ENCODE data around the gene MAN1A1.
"Not testable (repeated sequence)": the region's sequence is repeated elsewhere in the genome, so short reads cannot be mapped to it uniquely, and the experiment has no call there.

Gene MAN1A1

GRCh38 chr6:119297049-119297448 is 52.5 kb downstream of the MAN1A1 start:
- no peak for DNase-seq

- no peak for DNase-seq
These were observed 53.2 kb downstream of the MAN1A1 start for GRCh38 chr6:119296036-119297035.

DNA sequence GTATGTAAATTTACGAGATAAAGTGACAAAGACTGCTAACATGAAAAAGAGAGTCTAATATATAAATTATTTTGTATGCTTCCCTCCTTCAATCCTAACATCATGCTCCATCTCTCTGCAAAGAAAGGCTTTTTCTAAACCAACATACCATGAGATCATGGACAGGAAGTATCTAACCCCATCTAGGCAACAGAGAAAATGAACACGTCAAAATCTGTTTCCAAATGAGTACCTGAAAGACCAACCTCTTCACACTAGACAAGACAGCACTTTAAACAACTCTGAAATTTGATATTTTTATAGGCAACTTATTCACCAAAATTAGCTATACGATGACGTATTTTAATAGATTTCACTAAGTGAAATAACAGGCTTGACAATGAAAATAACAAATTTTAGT is 54.6 kb downstream of the MAN1A1 start:
- DNase-seq: no peak

DNA sequence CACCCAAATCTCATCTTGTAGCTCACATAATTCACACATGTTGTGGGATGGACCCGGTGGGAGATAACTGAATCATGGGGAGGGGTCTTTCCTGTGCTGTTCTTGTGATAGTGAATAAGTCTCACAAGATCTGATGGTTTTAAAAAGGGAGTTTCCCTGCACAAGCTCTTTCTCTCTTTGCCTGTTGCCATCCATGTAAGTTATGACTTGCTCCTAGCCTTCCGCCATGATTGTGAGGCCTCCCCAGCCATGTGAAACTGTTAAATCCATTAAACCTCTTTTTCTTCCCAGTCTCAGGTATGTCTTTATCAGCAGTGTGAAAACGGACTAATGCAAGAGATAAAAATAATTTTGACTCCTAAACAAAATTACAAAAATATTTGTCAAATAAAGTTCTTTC is 58.5 kb downstream of the MAN1A1 start:
- not testable (repeated sequence) for DNase-seq

DNA sequence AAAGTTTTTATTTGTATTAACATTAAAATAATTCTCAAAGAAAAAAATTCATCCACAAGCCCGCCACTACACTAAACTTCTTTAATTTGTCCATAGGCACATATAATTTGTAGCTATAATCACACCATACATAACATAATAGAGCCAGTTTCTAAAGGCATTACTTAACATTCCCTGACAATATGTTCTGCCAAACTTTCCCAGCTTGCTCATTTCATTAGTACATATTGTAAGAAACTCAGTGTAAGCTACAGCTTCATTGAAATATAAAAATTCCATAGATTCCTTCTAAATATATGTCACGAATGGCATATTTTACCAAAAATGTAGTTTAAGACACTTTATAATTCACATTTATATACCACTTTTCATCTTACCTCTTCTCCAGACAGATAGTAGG is 59.3 kb downstream of the MAN1A1 start:
- no peak for DNase-seq

DNA sequence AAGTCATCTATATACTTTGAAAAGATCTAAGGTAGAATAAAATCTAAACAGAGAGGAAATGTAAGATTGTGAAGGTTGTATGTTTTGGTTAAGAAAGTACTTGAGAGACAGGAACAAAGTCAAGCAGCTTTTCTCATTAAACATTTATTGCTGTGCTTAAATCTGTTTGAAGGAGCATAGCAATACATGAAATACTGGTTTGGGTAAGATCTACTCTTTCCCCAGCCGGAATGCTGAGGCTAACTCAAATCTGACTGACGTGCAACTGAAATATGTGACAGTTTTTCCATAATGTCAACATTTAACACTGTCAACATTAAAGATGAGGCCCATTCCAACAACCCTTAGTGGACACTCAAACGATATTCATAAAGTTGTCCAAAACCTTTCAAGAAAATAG is 59.9 kb downstream of the MAN1A1 start:
- DNase-seq: no peak

GRCh38 chr6:119285908-119286625 is 63.5 kb downstream of the MAN1A1 start:
- DNase-seq: no peak

DNA sequence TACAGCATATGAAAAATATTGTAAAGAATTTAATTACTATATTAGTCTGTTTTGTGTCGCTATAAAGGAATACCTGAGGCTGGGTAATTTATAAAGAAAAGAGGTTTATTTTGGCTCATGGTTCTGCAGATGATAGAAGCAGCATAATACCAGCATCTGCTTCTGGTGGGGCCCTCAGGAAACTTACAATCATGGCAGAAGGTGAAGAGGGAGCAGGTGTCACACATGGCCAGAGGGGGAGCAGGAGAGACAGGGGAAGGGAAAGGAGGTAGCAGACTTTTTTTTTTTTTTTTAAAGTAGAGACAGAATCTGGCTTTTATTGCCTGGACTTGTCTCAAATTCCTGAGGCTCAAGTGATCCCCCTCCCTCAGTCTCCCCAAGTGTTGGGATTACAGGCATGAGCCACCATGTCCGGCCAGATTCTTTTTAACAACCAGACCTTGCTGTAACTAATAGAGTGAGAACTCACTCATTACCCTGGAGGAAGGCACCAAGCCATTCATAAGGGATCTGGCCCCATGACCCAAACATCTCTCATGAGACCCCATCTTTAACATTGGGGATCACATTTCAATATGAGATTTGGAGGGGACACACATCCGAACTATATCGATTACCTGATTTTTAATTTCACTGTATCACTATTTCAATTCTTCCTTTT is 64.6 kb downstream of the MAN1A1 start:
- DNase-seq: peak; percentile 4

DNA sequence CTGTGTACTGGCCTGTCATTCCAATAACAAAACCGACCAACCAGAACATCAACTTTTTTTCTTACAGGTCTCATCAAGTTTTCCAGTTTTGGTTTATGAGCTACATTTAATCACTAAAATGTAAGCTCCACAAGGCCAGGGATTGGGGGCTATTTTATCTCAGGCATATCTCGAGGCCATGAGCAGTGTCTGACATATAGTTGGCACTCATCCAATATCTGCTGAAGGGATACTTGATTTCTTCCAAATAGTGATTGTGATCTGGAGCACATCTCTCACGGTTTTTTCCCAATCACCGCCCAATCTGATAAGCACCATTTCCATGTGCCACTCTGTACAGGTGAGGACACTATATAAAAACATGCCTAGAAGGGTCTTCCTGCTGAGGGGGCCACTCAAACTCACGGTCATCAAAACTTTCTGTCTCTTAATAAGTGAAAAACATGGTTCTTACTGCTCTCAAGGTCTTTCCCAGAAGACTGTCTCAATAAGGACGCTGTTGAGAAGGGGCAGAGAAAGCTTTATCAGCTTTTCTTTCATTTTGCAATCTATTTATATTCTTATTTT is 65.5 kb downstream of the MAN1A1 start:
- no peak for DNase-seq

- no peak for DNase-seq
These were observed 66.3 kb downstream of the MAN1A1 start for GRCh38 chr6:119283214-119283613.

GRCh38 chr6:119280668-119281067 is 68.9 kb downstream of the MAN1A1 start:
- DNase-seq: no peak

GRCh38 chr6:119280080-119280479 is 69.5 kb downstream of the MAN1A1 start:
- DNase-seq: no peak

DNA sequence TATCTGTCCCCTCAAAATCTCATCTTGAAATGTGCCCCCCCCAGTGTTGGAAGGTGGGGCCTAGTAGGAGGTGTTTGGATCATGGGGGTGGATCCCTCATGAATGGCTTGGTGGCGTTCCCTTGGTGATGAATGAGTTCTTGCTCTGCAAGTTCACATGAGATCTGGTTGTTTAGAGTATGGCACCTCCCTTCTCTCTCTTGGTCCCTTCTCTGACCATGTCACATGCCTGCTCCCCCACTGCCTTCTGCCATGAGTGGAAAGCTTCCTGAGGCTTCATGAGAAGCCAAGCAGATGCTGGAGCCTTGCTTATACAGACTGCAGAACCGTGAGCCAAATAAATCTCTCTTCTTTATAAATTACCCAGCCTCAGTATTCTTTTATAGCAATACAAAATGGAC is 70.9 kb downstream of the MAN1A1 start:
- no peak for DNase-seq

- no peak for DNase-seq
These were observed 72.5 kb downstream of the MAN1A1 start for GRCh38 chr6:119277052-119277451.

DNA sequence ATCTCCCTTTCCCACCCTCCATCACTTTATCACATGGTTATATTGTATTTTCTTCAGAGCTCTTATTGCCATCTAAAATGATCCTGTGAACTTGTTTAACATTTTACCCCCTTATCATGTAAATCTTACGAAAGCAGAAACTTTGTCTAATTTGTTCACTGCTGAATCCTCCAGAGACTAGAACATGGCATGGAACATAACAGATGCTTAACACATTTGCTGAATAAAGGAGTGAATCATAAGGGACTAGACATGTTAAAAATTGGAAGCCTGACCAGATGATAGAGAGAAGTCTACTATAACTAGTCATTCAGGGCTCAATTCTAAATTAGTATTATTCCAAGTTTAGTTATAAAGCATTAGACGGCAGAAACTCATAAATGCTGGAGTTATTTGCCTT is 73.3 kb downstream of the MAN1A1 start:
- DNase-seq: no peak

DNA sequence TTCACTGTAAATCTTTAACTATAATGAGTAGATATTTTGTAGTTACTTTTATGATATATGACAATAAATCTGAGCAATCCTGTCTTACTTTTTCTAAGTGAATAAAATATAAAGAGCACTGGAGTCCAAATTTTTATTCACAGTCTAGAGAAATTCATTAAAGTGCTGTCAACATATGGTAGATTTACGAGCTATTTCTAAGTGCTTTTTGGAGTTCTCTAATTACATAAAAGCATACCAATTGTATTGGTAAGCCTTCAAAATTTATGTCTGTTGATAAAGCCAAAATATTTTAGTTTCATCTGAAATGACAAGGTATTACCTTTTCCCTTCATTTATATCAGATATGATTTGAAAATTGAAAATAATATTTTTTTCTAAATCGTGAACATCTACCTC is 75.4 kb downstream of the MAN1A1 start:
- no peak for DNase-seq

GRCh38 chr6:119273272-119274196 is 76.0 kb downstream of the MAN1A1 start:
- no peak for DNase-seq

GRCh38 chr6:119270545-119270944 is 79.0 kb downstream of the MAN1A1 start:
- DNase-seq: no peak

GRCh38 chr6:119269266-119270103 is 80.1 kb downstream of the MAN1A1 start:
- no peak for DNase-seq

- DNase-seq: no peak
These were observed 82.2 kb downstream of the MAN1A1 start for GRCh38 chr6:119267126-119267905.
